ENCODE results near the gene F3. TPM values are rescaled to one million over a fixed set of nuclear protein-coding genes. Genes with fewer than 3 reads are reported as not detected.

F3 gene
- total RNA-seq, 2 experiments from 2014 or later = not detected

DNA sequence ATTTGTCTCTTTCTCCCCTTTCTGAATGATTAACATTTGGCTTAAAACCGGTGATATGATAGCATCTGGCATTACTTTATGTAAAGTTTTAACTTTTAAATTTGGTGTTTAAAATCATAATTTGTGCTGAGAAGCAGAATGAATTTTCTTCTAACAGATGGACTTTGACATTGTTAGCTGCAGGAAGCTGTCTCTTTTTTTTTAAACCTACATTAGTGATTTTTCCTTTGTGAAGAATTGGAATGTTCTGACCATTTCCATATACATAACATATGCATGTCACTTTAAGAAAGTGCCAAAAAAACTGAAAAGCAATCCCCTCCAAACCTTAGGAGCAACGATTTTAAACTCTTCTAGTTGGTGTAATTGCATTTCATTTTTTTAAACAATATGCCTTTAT lies 22.2 kb downstream of the F3 start:
- Mint-ChIP-seq H3K4me1 (ENCODE audit: low read depth) (no peaks in the 10 kb centered on the region), H3K4me3 (no peak overlapping the region), H3K27ac (no peak overlapping the region), H3K27me3 (no peaks in the 10 kb centered on the region), H3K9me3 (no peaks in the 10 kb centered on the region), H3K36me3 (ENCODE audit: low read depth) (peaks cover 52% of the 10 kb centered on the region)
- no peaks in the 10 kb centered on the region for H3K27me3 ChIP-seq (ENCODE audit: control insufficient read depth in 1 of 2, insufficient read depth in 2 of 2, low read length in 2 of 2)
- H3K27ac ChIP-seq (ENCODE audit: low read depth in 1 of 2, low read length in 2 of 2) = no peak overlapping the region
- POLR2A ChIA-PET = no interaction called here
- intact Hi-C loops (cut with DNase I, micrococcal nuclease) = no loop called here
- ATAC-seq (ENCODE audit: poor library complexity) (no peak), DNase-seq (no peak)
- H3K4me3 ChIP-seq (ENCODE audit: low read length) = no peak overlapping the region
- no peaks in the 10 kb centered on the region for H3K9me3 ChIP-seq (ENCODE audit: control insufficient read depth in 1 of 2, insufficient read depth in 1 of 2, low read length in 2 of 2)
- H3K4me1 ChIP-seq (ENCODE audit: insufficient read depth, low read length) = no peaks in the 10 kb centered on the region
- no peak for TF ChIP-seq CTCF (IDR thresholded peaks at IDR 0.05)
- CTCF ChIA-PET = no interaction called here
- peaks cover 10% of the 10 kb centered on the region for H3K36me3 ChIP-seq (ENCODE audit: insufficient read depth, low read length)

GRCh38 chr1:94515296-94515947 lies 26.1 kb downstream of the F3 start:
- no peak for TF ChIP-seq CTCF (IDR thresholded peaks at IDR 0.05)
- Mint-ChIP-seq H3K4me3 (no peak overlapping the region), H3K36me3 (ENCODE audit: low read depth) (peaks cover 72% of the 10 kb centered on the region), H3K27me3 (no peaks in the 10 kb centered on the region), H3K9me3 (no peaks in the 10 kb centered on the region), H3K4me1 (ENCODE audit: low read depth) (no peaks in the 10 kb centered on the region), H3K27ac (no peak overlapping the region)
- no peaks in the 10 kb centered on the region for H3K4me1 ChIP-seq (ENCODE audit: insufficient read depth, low read length)
- DNase-seq (no peak), ATAC-seq (ENCODE audit: poor library complexity) (no peak)
- intact Hi-C loops (cut with DNase I, micrococcal nuclease) = no loop called here
- H3K27me3 ChIP-seq (ENCODE audit: control insufficient read depth in 1 of 2, insufficient read depth in 2 of 2, low read length in 2 of 2) = no peaks in the 10 kb centered on the region
- ChIA-PET POLR2A (no interaction called here), CTCF (no interaction called here)
- no peak overlapping the region for H3K4me3 ChIP-seq (ENCODE audit: low read length)
- peaks cover 10% of the 10 kb centered on the region for H3K36me3 ChIP-seq (ENCODE audit: insufficient read depth, low read length)
- no peak overlapping the region for H3K27ac ChIP-seq (ENCODE audit: low read depth in 1 of 2, low read length in 2 of 2)
- H3K9me3 ChIP-seq (ENCODE audit: control insufficient read depth in 1 of 2, insufficient read depth in 1 of 2, low read length in 2 of 2) = no peaks in the 10 kb centered on the region

DNA sequence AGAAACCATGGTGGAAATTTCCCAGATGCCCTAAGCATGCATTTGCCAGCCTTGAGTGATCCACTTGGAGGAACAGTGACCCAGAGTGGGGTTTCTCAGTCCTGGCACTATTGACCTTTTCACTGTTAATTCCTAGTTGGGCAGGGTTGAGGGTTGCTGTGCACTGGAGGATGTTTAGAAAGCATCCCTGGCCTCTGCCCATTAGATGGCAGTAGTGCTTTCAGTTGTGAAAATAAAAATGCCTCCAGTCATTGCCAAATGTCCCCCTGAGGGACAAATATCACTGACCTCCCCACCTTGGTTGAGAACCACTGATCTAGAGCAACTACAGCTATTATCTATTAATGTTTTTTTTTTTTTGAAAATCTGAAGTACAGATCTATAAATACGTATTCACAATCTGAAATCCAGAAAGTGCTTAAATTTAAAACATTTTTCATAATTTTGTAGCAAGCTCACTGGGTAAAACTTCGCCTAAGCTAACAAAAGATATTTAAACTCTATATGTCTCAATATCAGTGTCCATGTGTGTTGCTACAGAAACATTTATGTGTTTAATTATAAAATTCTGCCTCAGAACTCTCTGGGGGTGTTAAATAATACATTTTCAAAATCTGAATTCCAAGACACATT lies 27.3 kb downstream of the F3 start:
- Mint-ChIP-seq H3K27me3 (no peaks in the 10 kb centered on the region), H3K4me1 (ENCODE audit: low read depth) (no peaks in the 10 kb centered on the region), H3K9me3 (no peaks in the 10 kb centered on the region), H3K36me3 (ENCODE audit: low read depth) (peaks cover 71% of the 10 kb centered on the region), H3K27ac (no peak overlapping the region), H3K4me3 (no peak overlapping the region)
- Histone ChIP-seq H3K27ac (ENCODE audit: low read depth in 1 of 2, low read length in 2 of 2) (no peak overlapping the region), H3K4me3 (ENCODE audit: low read length) (no peak overlapping the region), H3K36me3 (ENCODE audit: insufficient read depth, low read length) (peaks cover 10% of the 10 kb centered on the region), H3K9me3 (ENCODE audit: control insufficient read depth in 1 of 2, insufficient read depth in 1 of 2, low read length in 2 of 2) (no peaks in the 10 kb centered on the region), H3K4me1 (ENCODE audit: insufficient read depth, low read length) (no peaks in the 10 kb centered on the region), H3K27me3 (ENCODE audit: control insufficient read depth in 1 of 2, insufficient read depth in 2 of 2, low read length in 2 of 2) (no peaks in the 10 kb centered on the region)
- ATAC-seq (ENCODE audit: poor library complexity) (no peak), DNase-seq (peak in 3 of 14 experiments; percentile 1 to 18 (median 11))
- POLR2A ChIA-PET = no interaction called here
- CTCF ChIA-PET = no interaction called here
- intact Hi-C loops (cut with DNase I, micrococcal nuclease) = no loop called here
- TF ChIP-seq CTCF (IDR thresholded peaks at IDR 0.05) = no peak

All from CD4-positive, alpha-beta T cell (primary cell).